Measurements from ENCODE around the gene PIWIL1. TPM values are rescaled to one million over a fixed set of nuclear protein-coding genes. Genes with fewer than 3 reads are reported as not detected.

PIWIL1 gene
- total RNA-seq, 1 experiment from 2014 or later: not detected

GRCh38 chr12:130384234-130384633 is 46.5 kb downstream of the PIWIL1 start:
- Histone ChIP-seq H3K9me3 (ENCODE audit: control insufficient read depth, low read depth, low read length) (no peaks in the 10 kb centered on the region), H2BK12ac (ENCODE audit: insufficient read length, low read depth, low read length) (no peak overlapping the region), H3K4ac (ENCODE audit: low read depth, low read length) (no peak overlapping the region), H3K9ac (ENCODE audit: extremely low read depth, insufficient read length, low read length) (no peak overlapping the region), H3K23me2 (ENCODE audit: insufficient read length, low read depth, low read length, poor library complexity, severe bottlenecking) (no peaks in the 10 kb centered on the region), H2AFZ (ENCODE audit: low read length) (no peak overlapping the region), H3K14ac (ENCODE audit: insufficient read depth, low read length) (no peak overlapping the region), H3K79me1 (ENCODE audit: insufficient read depth, low read depth, low read length, poor library complexity, severe bottlenecking) (no peaks in the 10 kb centered on the region), H3K27me3 (ENCODE audit: insufficient read depth, low read length) (no peaks in the 10 kb centered on the region), H3K4me1 (ENCODE audit: insufficient read depth, low read length) (no peaks in the 10 kb centered on the region), H2AK5ac (ENCODE audit: insufficient read length, low read length) (no peak overlapping the region), H3K56ac (ENCODE audit: insufficient read length, low read depth, low read length) (no peak overlapping the region), H2BK15ac (ENCODE audit: low read depth, low read length) (no peak overlapping the region), H3T11ph (ENCODE audit: low read length) (no peak overlapping the region), H3K79me2 (ENCODE audit: insufficient read depth, low read length) (no peaks in the 10 kb centered on the region), H2BK20ac (ENCODE audit: low read depth, low read length, poor library complexity, severe bottlenecking) (no peak overlapping the region), H3K18ac (ENCODE audit: insufficient read length, low read depth, low read length) (no peak overlapping the region), H4K91ac (ENCODE audit: insufficient read length, low read depth, low read length) (no peak overlapping the region), H2BK120ac (ENCODE audit: low read depth, low read length, poor library complexity, severe bottlenecking) (no peak overlapping the region), H4K20me1 (ENCODE audit: control insufficient read depth, insufficient read depth, insufficient read length) (no peaks in the 10 kb centered on the region), H3K4me2 (ENCODE audit: insufficient read depth, insufficient read length, low read length) (no peak overlapping the region), H4K8ac (replicated peaks; ENCODE audit: insufficient read length, low read depth, low read length) (no peak overlapping the region), H3K27ac (ENCODE audit: insufficient read length, low read depth, low read length) (no peak overlapping the region), H2BK5ac (ENCODE audit: insufficient read length, low read length) (no peak overlapping the region), H4K5ac (ENCODE audit: insufficient read length, low read depth, low read length) (no peak overlapping the region), H3K23ac (ENCODE audit: insufficient read length, low read depth, low read length) (no peak overlapping the region)
- TF ChIP-seq, protein P1, sequence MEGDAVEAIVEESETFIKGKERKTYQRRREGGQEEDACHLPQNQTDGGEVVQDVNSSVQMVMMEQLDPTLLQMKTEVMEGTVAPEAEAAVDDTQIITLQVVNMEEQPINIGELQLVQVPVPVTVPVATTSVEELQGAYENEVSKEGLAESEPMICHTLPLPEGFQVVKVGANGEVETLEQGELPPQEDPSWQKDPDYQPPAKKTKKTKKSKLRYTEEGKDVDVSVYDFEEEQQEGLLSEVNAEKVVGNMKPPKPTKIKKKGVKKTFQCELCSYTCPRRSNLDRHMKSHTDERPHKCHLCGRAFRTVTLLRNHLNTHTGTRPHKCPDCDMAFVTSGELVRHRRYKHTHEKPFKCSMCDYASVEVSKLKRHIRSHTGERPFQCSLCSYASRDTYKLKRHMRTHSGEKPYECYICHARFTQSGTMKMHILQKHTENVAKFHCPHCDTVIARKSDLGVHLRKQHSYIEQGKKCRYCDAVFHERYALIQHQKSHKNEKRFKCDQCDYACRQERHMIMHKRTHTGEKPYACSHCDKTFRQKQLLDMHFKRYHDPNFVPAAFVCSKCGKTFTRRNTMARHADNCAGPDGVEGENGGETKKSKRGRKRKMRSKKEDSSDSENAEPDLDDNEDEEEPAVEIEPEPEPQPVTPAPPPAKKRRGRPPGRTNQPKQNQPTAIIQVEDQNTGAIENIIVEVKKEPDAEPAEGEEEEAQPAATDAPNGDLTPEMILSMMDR (conservative IDR thresholded peaks at IDR 0.05): no peak
- no peaks in the 10 kb centered on the region for H3K36me3 Mint-ChIP-seq (ENCODE audit: insufficient read depth in 1 of 3, low read depth in 3 of 3)
- no peak overlapping the region for H3K27ac Mint-ChIP-seq
- no peak overlapping the region for H3K4me3 Mint-ChIP-seq
- no peaks in the 10 kb centered on the region for H3K4me1 Mint-ChIP-seq
- no peak for DNase-seq
- peaks cover 11% of the 10 kb centered on the region for H3K27me3 Mint-ChIP-seq (ENCODE audit: low read depth)
- no CpG with 5 or more reads among the region's 3 CpGs for WGBS (ENCODE audit: extremely low coverage, insufficient read length, low lambda C conversion rate)
- peaks cover 0 to 2% of the 10 kb centered on the region in 2 experiments; a peak in 3 of 5 replicates for H3K9me3 Mint-ChIP-seq
